Stimulated activated naive CD8-positive, alpha-beta T cell treated with anti-CD3 and anti-CD28 coated beads, Interleukin-15, Interleukin-2, amounts not matched to agents 100 ng/mL and 50 ng/mL, for 24 hours (primary cell): ENCODE measurements around the gene TNIP1.

Source experiments
- H3K27ac Mint-ChIP-seq: one replicate; pipeline ENCODE4 v1.8.0; 2021; ENCODE audit warnings: mild to moderate bottlenecking, mixed read lengths
- H3K27me3 Mint-ChIP-seq: one replicate; pipeline ENCODE4 v1.8.0; 2021; ENCODE audit warnings: mixed read lengths
- H3K36me3 Mint-ChIP-seq: one replicate; pipeline ENCODE4 v1.8.0; 2021; ENCODE audit warnings: low read depth, mixed read lengths
- H3K4me1 Mint-ChIP-seq: one replicate; pipeline ENCODE4 v1.8.0; 2021; ENCODE audit warnings: low read depth, mixed read lengths
- H3K4me3 Mint-ChIP-seq: one replicate; pipeline ENCODE4 v1.8.0; 2021; ENCODE audit warnings: mild to moderate bottlenecking, mixed read lengths
- H3K9me3 Mint-ChIP-seq: one replicate; pipeline ENCODE4 v1.8.0; 2021; ENCODE audit warnings: mixed read lengths

Gene TNIP1

GRCh38 chr5:151082282-151082902, 1.6 kb upstream of the TNIP1 start:
- peak overlapping the region; percentile 92 for H3K4me3 Mint-ChIP-seq
- peak overlapping the region; percentile 87 for H3K27ac Mint-ChIP-seq
- H3K36me3 Mint-ChIP-seq: peaks cover 26% of the 10 kb centered on the region
- H3K4me1 Mint-ChIP-seq: peaks cover 89% of the 10 kb centered on the region
- no peaks in the 10 kb centered on the region for H3K9me3 Mint-ChIP-seq
- H3K27me3 Mint-ChIP-seq: no peaks in the 10 kb centered on the region

- Mint-ChIP-seq H3K36me3 (peaks cover 34% of the 10 kb centered on the region), H3K4me1 (peaks cover 89% of the 10 kb centered on the region), H3K27me3 (no peaks in the 10 kb centered on the region), H3K4me3 (peak overlapping the region; percentile 92), H3K9me3 (no peaks in the 10 kb centered on the region), H3K27ac (peak overlapping the region; percentile 92)
These were observed 822 bp upstream of the TNIP1 start for GRCh38 chr5:151081431-151082281.

- no peaks in the 10 kb centered on the region for H3K27me3 Mint-ChIP-seq
- peaks cover 50% of the 10 kb centered on the region for H3K36me3 Mint-ChIP-seq
- no peaks in the 10 kb centered on the region for H3K9me3 Mint-ChIP-seq
- peak overlapping the region; percentile 93 for H3K27ac Mint-ChIP-seq
- peak overlapping the region; percentile 96 for H3K4me3 Mint-ChIP-seq
- peaks cover 90% of the 10 kb centered on the region for H3K4me1 Mint-ChIP-seq
These were observed 809 bp downstream of the TNIP1 start for GRCh38 chr5:151079838-151080612.

GRCh38 chr5:151078490-151079262, 2.2 kb downstream of the TNIP1 start:
- peaks cover 87% of the 10 kb centered on the region for H3K4me1 Mint-ChIP-seq
- H3K27ac Mint-ChIP-seq: peak overlapping the region; percentile 93

GRCh38 chr5:151077967-151078366, 2.9 kb downstream of the TNIP1 start:
- Mint-ChIP-seq H3K36me3 (peaks cover 68% of the 10 kb centered on the region), H3K27ac (peak overlapping the region; percentile 93), H3K4me1 (peaks cover 83% of the 10 kb centered on the region), H3K9me3 (no peaks in the 10 kb centered on the region), H3K4me3 (peak overlapping the region; percentile 96), H3K27me3 (no peaks in the 10 kb centered on the region)

More at GRCh38 chr5:151078490-151079262, 2.2 kb downstream of the TNIP1 start:
- H3K9me3 Mint-ChIP-seq: no peaks in the 10 kb centered on the region
- H3K4me3 Mint-ChIP-seq: peak overlapping the region; percentile 96
- H3K27me3 Mint-ChIP-seq: no peaks in the 10 kb centered on the region
- H3K36me3 Mint-ChIP-seq: peaks cover 60% of the 10 kb centered on the region

- Mint-ChIP-seq H3K9me3 (no peaks in the 10 kb centered on the region), H3K36me3 (peaks cover 68% of the 10 kb centered on the region), H3K27ac (peak overlapping the region; percentile 93), H3K4me3 (peak overlapping the region; percentile 96), H3K27me3 (no peaks in the 10 kb centered on the region), H3K4me1 (peaks cover 81% of the 10 kb centered on the region)
These were observed 3.4 kb downstream of the TNIP1 start for GRCh38 chr5:151077419-151077818.

- Mint-ChIP-seq H3K4me3 (peak overlapping the region; percentile 96), H3K36me3 (peaks cover 74% of the 10 kb centered on the region), H3K4me1 (peaks cover 82% of the 10 kb centered on the region), H3K27ac (peak overlapping the region; percentile 93), H3K27me3 (no peaks in the 10 kb centered on the region), H3K9me3 (no peaks in the 10 kb centered on the region)
These were observed 4.2 kb downstream of the TNIP1 start for GRCh38 chr5:151076616-151077015.

GRCh38 chr5:151075698-151076331, 5.0 kb downstream of the TNIP1 start:
- Mint-ChIP-seq H3K36me3 (peaks cover 82% of the 10 kb centered on the region), H3K27ac (peak overlapping the region; percentile 93), H3K4me3 (peak overlapping the region; percentile 96), H3K27me3 (no peaks in the 10 kb centered on the region), H3K4me1 (peaks cover 86% of the 10 kb centered on the region), H3K9me3 (no peaks in the 10 kb centered on the region)

GRCh38 chr5:151074557-151074956, 6.3 kb downstream of the TNIP1 start:
- Mint-ChIP-seq H3K4me3 (no peak overlapping the region), H3K4me1 (peaks cover 89% of the 10 kb centered on the region), H3K9me3 (no peaks in the 10 kb centered on the region), H3K36me3 (peaks cover 84% of the 10 kb centered on the region), H3K27me3 (no peaks in the 10 kb centered on the region), H3K27ac (peak overlapping the region; percentile 16)

GRCh38 chr5:151073280-151073679, 7.6 kb downstream of the TNIP1 start:
- peak overlapping the region; percentile 11 for H3K27ac Mint-ChIP-seq
- H3K36me3 Mint-ChIP-seq: peaks cover 88% of the 10 kb centered on the region
- H3K9me3 Mint-ChIP-seq: no peaks in the 10 kb centered on the region
- H3K4me3 Mint-ChIP-seq: no peak overlapping the region
- H3K27me3 Mint-ChIP-seq: no peaks in the 10 kb centered on the region
- H3K4me1 Mint-ChIP-seq: peaks cover 89% of the 10 kb centered on the region

- peak overlapping the region; percentile 21 for H3K27ac Mint-ChIP-seq
- no peak overlapping the region for H3K4me3 Mint-ChIP-seq
These were observed 8.2 kb downstream of the TNIP1 start for GRCh38 chr5:151072630-151073025.

GRCh38 chr5:151071848-151072629, 8.8 kb downstream of the TNIP1 start:
- Mint-ChIP-seq H3K4me1 (peaks cover 89% of the 10 kb centered on the region), H3K27ac (peak overlapping the region; percentile 39), H3K9me3 (no peaks in the 10 kb centered on the region), H3K27me3 (no peaks in the 10 kb centered on the region), H3K36me3 (peaks cover 87% of the 10 kb centered on the region), H3K4me3 (no peak overlapping the region)

More at GRCh38 chr5:151072630-151073025, 8.2 kb downstream of the TNIP1 start:
- peaks cover 89% of the 10 kb centered on the region for H3K4me1 Mint-ChIP-seq
- no peaks in the 10 kb centered on the region for H3K27me3 Mint-ChIP-seq
- no peaks in the 10 kb centered on the region for H3K9me3 Mint-ChIP-seq
- peaks cover 87% of the 10 kb centered on the region for H3K36me3 Mint-ChIP-seq

GRCh38 chr5:151071021-151071420, 9.8 kb downstream of the TNIP1 start:
- Mint-ChIP-seq H3K4me1 (peaks cover 89% of the 10 kb centered on the region), H3K27ac (peak overlapping the region; percentile 21), H3K27me3 (no peaks in the 10 kb centered on the region), H3K9me3 (no peaks in the 10 kb centered on the region), H3K36me3 (peaks cover 85% of the 10 kb centered on the region), H3K4me3 (no peak overlapping the region)
